SKM-1 treated with dmso at 0.1 percent for 144 hours (cell line): Measurements from ENCODE around the gene MGAT3.
"Not testable (repeated sequence)": the region's sequence is repeated elsewhere in the genome, so short reads cannot be mapped to it uniquely, and the experiment has no call there.

Experiments used
- DNase-seq: peaks from one replicate; lab custom pipeline; 2025; ENCODE audit not compliant: unreplicated experiment; lab: John Stamatoyannopoulos, UW

The MGAT3 gene, protein sequence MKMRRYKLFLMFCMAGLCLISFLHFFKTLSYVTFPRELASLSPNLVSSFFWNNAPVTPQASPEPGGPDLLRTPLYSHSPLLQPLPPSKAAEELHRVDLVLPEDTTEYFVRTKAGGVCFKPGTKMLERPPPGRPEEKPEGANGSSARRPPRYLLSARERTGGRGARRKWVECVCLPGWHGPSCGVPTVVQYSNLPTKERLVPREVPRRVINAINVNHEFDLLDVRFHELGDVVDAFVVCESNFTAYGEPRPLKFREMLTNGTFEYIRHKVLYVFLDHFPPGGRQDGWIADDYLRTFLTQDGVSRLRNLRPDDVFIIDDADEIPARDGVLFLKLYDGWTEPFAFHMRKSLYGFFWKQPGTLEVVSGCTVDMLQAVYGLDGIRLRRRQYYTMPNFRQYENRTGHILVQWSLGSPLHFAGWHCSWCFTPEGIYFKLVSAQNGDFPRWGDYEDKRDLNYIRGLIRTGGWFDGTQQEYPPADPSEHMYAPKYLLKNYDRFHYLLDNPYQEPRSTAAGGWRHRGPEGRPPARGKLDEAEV

GRCh38 chr22:39456522-39457197 is at the start of gene MGAT3:
Gene MGAT3, plus strand, starts transcription at chr22:39457012. Its CDS starts 30,336 bp downstream, at chr22:39487348.
- DNase-seq: no peak

- DNase-seq: no peak
Observed at GRCh38 chr22:39408173-39408572, 48.6 kb upstream of the MGAT3 start.

DNA sequence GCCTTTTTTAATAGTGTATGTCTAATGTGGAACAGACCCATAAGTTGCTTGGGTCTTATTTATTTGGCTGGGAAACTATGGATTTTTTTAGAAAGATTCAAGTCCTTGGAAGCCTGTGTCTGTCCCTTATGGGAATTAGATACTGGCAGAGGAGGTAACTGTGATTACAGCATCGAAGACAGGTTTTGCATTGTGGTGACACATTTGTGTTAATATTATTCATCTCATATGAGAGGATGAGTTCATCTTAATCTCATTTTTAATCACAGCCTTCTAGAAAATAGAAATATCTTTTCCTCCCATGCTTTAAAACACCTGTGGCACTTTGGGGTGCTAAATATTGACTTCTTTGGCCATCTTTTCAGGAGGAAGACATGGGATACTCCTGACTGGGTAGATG is 48.0 kb upstream of the MGAT3 start:
- no peak for DNase-seq

- DNase-seq: no peak
Observed at GRCh38 chr22:39409516-39410029, 47.2 kb upstream of the MGAT3 start.

DNA sequence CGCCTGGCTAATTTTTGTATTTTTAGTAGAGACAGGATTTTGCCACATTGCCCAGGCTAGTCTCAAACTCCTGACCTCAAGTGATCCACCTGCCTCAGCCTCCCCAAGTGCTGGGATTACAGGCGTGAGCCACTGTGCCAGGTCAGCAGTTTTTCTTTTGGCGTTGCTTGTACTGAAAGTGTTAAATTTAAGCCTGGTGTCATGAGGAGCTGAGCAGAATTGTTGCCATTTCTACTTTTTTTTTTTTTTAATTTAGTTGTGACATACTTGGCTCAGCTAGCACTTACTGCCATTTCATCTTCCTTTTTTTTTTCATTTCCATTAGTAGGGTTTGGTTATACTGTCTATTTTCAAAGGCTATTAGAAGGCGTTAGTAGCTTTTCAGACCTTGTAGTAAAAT is 46.5 kb upstream of the MGAT3 start:
- DNase-seq: peak; percentile 11

- not testable (repeated sequence) for DNase-seq
Observed at GRCh38 chr22:39411828-39412365, 44.9 kb upstream of the MGAT3 start.

- not testable (repeated sequence) for DNase-seq
Observed at GRCh38 chr22:39413204-39413603, 43.6 kb upstream of the MGAT3 start.

DNA sequence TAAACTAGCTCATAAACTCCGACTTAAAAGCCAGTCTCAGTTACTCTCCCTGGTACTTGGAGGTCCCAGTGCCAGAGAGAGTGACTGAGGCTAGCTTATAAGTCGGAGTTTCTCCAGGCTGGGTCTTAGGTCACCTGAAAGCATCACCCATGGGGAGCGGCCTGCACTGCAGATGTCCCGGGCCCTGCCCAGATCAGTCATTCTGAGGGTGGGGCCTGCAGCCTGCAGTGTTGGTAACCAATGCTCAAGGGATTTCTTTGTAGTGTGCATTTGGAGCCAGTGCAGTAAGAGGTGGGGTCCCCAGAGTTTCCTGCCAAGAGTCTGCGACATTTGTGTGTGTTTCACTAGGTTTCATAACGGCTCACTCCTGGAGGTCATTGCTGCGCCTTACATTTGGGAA is 42.4 kb upstream of the MGAT3 start:
- DNase-seq: no peak

- no peak for DNase-seq
Observed at GRCh38 chr22:39414886-39415285, 41.9 kb upstream of the MGAT3 start.

GRCh38 chr22:39415506-39415905 is 41.3 kb upstream of the MGAT3 start:
- no peak for DNase-seq

GRCh38 chr22:39416319-39416718 is 40.5 kb upstream of the MGAT3 start:
- no peak for DNase-seq

DNA sequence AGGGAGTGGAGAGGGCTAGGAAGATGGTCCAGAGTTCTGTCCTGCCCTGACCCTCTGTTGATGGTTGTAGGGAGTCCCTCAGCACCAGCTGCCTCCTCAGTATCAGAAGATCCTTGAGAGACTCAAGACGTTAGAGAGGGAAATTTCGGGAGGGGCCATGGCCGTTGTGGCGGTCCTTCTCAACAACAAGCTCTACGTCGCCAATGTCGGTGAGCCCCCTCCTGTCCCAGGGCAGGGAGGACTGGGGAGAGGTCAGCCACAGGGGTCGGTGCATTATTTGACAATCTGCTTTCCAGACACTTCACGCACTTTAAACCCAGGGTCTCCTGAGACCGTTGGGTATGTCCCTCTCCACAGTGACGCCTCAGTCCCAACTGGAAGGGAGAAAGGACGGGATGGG is 39.2 kb upstream of the MGAT3 start:
- no peak for DNase-seq

DNA sequence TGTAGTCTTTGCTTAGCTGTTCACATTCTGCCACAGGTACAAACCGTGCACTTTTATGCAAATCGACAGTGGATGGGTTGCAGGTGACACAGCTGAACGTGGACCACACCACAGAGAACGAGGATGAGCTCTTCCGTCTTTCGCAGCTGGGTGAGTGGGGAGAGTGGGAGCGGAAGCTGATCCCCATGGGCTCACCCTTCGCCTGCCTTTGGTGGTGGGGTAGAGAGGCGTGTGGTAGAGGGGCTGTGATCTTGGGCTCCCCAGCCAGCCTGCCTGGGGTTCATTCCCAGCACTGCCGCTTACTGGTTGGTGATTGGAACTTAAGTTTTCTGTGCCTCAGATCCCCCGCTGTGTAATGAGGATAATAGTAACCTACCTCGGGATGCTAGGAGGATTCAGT is 38.1 kb upstream of the MGAT3 start:
- no peak for DNase-seq

- no peak for DNase-seq
Observed at GRCh38 chr22:39419096-39419495, 37.7 kb upstream of the MGAT3 start.

GRCh38 chr22:39419911-39420310 is 36.9 kb upstream of the MGAT3 start:
- no peak for DNase-seq

GRCh38 chr22:39421691-39422090 is 35.1 kb upstream of the MGAT3 start:
- no peak for DNase-seq

DNA sequence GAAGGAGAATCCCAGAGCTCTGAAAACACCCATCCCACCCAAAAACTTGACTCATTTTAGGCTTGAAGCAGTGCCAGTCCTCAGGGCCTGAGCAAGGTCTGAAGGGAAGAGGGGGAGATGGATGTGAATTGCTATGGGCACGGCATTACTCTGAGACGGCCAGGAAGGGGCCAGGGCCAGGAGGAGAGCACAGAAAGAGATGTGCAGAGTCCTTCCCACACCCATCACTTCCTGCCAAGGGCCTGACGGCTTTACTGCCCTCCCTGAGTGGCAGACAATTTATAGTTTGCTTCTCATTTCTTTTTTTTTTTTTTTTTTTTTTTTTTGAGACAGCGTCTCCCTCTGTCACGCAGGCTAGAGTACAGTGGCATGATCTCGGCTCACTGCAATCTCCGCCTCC is 34.7 kb upstream of the MGAT3 start:
- DNase-seq: no peak

- DNase-seq: no peak
Observed at GRCh38 chr22:39422721-39423120, 34.1 kb upstream of the MGAT3 start.

GRCh38 chr22:39423976-39424375 is 32.8 kb upstream of the MGAT3 start:
- DNase-seq: no peak

GRCh38 chr22:39426380-39427043 is 30.3 kb upstream of the MGAT3 start:
- no peak for DNase-seq
